HG02759 (cell line): ENCODE measurements around the gene FNDC3B.

ENCODE experiments used
- ATAC-seq: cut with Tn5 transposase; IDR thresholded peaks from one replicate; pipeline ENCODE4 v1.9.1; 2021; ENCODE audit warnings: mild to moderate bottlenecking, moderate library complexity; ENCODE audit not compliant: unreplicated experiment

The FNDC3B gene

GRCh38 chr3:172407872-172408271, 368.5 kb downstream of the FNDC3B start:
- ATAC-seq, result no peak

GRCh38 chr3:172410702-172411477, 371.5 kb downstream of the FNDC3B start:
- ATAC-seq, result no peak

GRCh38 chr3:172411478-172411947, 372.1 kb downstream of the FNDC3B start:
- no peak for ATAC-seq

- no peak for ATAC-seq
These were observed 375.9 kb downstream of the FNDC3B start for GRCh38 chr3:172415323-172415722.

- no peak for ATAC-seq
These were observed 398.3 kb downstream of the FNDC3B start for GRCh38 chr3:172437713-172438112.

GRCh38 chr3:172438186-172438585, 398.8 kb downstream of the FNDC3B start:
- ATAC-seq, result no peak

- no peak for ATAC-seq
These were observed 402.2 kb downstream of the FNDC3B start for GRCh38 chr3:172441581-172441980.

- no peak for ATAC-seq
These were observed 403.2 kb downstream of the FNDC3B start for GRCh38 chr3:172442606-172443005.

GRCh38 chr3:172444821-172445220, 405.4 kb downstream of the FNDC3B start:
- ATAC-seq, result no peak

- no peak for ATAC-seq
These were observed 406.8 kb downstream of the FNDC3B start for GRCh38 chr3:172446198-172446597.

- no peak for ATAC-seq
These were observed 408.5 kb downstream of the FNDC3B start, which contains the start of gene GHSR for GRCh38 chr3:172447611-172448579. GHSR (minus strand) TSS chr3:172448456; CDS start chr3:172448413, 43 bp downstream.

GRCh38 chr3:172448661-172449465, 409.5 kb downstream of the FNDC3B start:
- no peak for ATAC-seq

GRCh38 chr3:172449466-172450149, 410.2 kb downstream of the FNDC3B start:
- ATAC-seq, result no peak
